Uterus (tissue), 4 donors: ENCODE data around the gene BRD3. TPM values are rescaled to one million over a fixed set of nuclear protein-coding genes. Genes with fewer than 3 reads are reported as not detected.

Source experiments
- DNase-seq, 2 donors: peaks; one replicate each; pipeline ENCODE4 v3.0.0-alpha.2; 2019 to 2020
- H3K27ac ChIP-seq, 2 donors: fragments of 200-600 bp; sonication (generic); 1 replicate in 1 of 2; 2 replicates in 1 of 2; pipeline ENCODE4 v1.5.1; 2016 to 2018
- H3K27me3 ChIP-seq, 2 donors: fragments of 200-600 bp; sonication (generic); one replicate each; pipeline ENCODE4 v1.5.1; 2018 to 2019; ENCODE audit warnings: control low read depth in 1 of 2
- H3K36me3 ChIP-seq, 2 donors: fragments of 200-600 bp; sonication (generic); one replicate each; pipeline ENCODE4 v1.5.1; 2019; ENCODE audit warnings: control low read depth in 1 of 2
- H3K4me1 ChIP-seq, 2 donors: fragments of 200-600 bp; sonication (generic); one replicate each; pipeline ENCODE4 v1.5.1; 2018 to 2019; ENCODE audit warnings: control low read depth in 1 of 2
- H3K4me3 ChIP-seq, 2 donors: fragments of 200-600 bp; sonication (generic); 1 replicate in 1 of 2; 2 replicates in 1 of 2; pipeline ENCODE4 v1.5.1; 2018 to 2019; ENCODE audit warnings: mild to moderate bottlenecking in 1 of 2
- H3K9me3 ChIP-seq, 2 donors: fragments of 200-600 bp; sonication (generic); one replicate each; pipeline ENCODE4 v1.5.1; 2019; ENCODE audit warnings: control low read depth in 1 of 2
- POLR2A ChIP-seq, 2 donors: fragments of 450-650 bp; IDR thresholded peaks; one replicate each; pipeline ENCODE4 v1.6.1; 2016; ENCODE audit warnings: antibody characterized with exemption in 2 of 2, mild to moderate bottlenecking in 1 of 2, moderate library complexity in 1 of 2
- intact Hi-C: fragments of 100-400 bp; cut with DNase I; formaldehyde crosslinking; loops from one replicate; pipeline ENCODE4 v1.15.1; 2023; ENCODE audit warnings: low total_unique reads
- total RNA-seq, 4 donors: library from RNA; depleted of rRNA in 3 of 4; stranded (reverse); fragments of >200 nt in 3 of 4; gene quantifications; one replicate each; pipeline versions ENCODE4 v1.1.0 to v1.2.4, GENCODE V29; 2014 to 2023
- TF ChIP-seq, protein P1 (sequence below), 4 experiments: fragments of 200-600 bp in 2 of 4; fragments of 450-650 bp in 2 of 4; sonication (generic) in 2 of 4; IDR thresholded peaks; one replicate each; pipeline ENCODE4 v1.5.1; 2016 to 2019; ENCODE audit warnings: antibody characterized with exemption in 4 of 4, mild to moderate bottlenecking in 2 of 4, moderate library complexity in 1 of 4
- donor health status: DM: yes; HTN: yes; CAD: no.

Gene BRD3
- total RNA-seq, 4 donors from 2014 or later: 7.2 to 85.0 (median 42.6) TPM

- peaks cover 12 to 37% of the 10 kb centered on the region in 2 donors for H3K4me1 ChIP-seq
- no peaks in the 10 kb centered on the region for H3K9me3 ChIP-seq
- H3K36me3 ChIP-seq: no peaks in the 10 kb centered on the region
- H3K4me3 ChIP-seq: peak overlapping the region; percentile 69 to 76
- DNase-seq: peak in 1 of 2 donors; percentile 17
- no peaks in the 10 kb centered on the region for H3K27me3 ChIP-seq
- H3K27ac ChIP-seq: peak overlapping the region; percentile 82 to 100
- no peak for TF ChIP-seq POLR2A (IDR thresholded peaks at IDR 0.05)
- TF ChIP-seq, protein P1, sequence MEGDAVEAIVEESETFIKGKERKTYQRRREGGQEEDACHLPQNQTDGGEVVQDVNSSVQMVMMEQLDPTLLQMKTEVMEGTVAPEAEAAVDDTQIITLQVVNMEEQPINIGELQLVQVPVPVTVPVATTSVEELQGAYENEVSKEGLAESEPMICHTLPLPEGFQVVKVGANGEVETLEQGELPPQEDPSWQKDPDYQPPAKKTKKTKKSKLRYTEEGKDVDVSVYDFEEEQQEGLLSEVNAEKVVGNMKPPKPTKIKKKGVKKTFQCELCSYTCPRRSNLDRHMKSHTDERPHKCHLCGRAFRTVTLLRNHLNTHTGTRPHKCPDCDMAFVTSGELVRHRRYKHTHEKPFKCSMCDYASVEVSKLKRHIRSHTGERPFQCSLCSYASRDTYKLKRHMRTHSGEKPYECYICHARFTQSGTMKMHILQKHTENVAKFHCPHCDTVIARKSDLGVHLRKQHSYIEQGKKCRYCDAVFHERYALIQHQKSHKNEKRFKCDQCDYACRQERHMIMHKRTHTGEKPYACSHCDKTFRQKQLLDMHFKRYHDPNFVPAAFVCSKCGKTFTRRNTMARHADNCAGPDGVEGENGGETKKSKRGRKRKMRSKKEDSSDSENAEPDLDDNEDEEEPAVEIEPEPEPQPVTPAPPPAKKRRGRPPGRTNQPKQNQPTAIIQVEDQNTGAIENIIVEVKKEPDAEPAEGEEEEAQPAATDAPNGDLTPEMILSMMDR (IDR thresholded peaks at IDR 0.05): no peak
- intact Hi-C loops: no loop called here
Observed at GRCh38 chr9:134065612-134066419, 2.0 kb downstream of the BRD3 start.

DNA sequence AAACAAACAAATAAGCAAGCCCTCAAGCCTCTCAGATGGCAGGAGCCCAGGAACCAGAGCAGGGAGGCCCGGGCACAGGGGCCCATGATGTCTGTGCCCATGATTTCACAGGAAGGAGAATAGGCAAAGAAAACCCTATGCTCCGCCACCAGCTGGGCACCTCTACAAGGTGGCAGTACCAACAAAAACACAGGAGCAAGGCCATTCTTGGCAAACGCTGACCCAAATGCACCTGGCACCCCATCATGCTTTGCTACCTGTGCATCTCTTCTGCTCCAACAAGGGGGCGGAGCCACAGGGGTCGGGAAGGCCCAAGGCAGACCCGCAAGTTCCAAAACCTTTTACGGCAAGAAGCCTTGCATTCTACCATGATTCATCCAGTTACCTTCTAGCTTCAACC is 3.1 kb downstream of the BRD3 start:
- intact Hi-C loops: no loop called here
- peak in 1 of 2 donors; percentile 15 for DNase-seq
- TF ChIP-seq, protein P1 (IDR thresholded peaks at IDR 0.05): no peak
- TF ChIP-seq POLR2A (IDR thresholded peaks at IDR 0.05): no peak
- Histone ChIP-seq H3K27ac (no peak overlapping the region), H3K4me1 (peaks cover 12 to 47% of the 10 kb centered on the region in 2 donors), H3K27me3 (no peaks in the 10 kb centered on the region), H3K36me3 (no peaks in the 10 kb centered on the region), H3K9me3 (no peaks in the 10 kb centered on the region), H3K4me3 (no peak overlapping the region)

GRCh38 chr9:134063571-134064450 is 4.0 kb downstream of the BRD3 start:
- DNase-seq: no peak
- intact Hi-C loops: no loop called here
- no peaks in the 10 kb centered on the region for H3K9me3 ChIP-seq

GRCh38 chr9:134063088-134063570 is 4.7 kb downstream of the BRD3 start:
- Histone ChIP-seq H3K4me1 (peaks cover 12 to 48% of the 10 kb centered on the region in 2 donors), H3K27me3 (no peaks in the 10 kb centered on the region), H3K36me3 (no peaks in the 10 kb centered on the region), H3K4me3 (no peak overlapping the region), H3K27ac (no peak overlapping the region), H3K9me3 (no peaks in the 10 kb centered on the region)
- DNase-seq: no peak
- TF ChIP-seq POLR2A (IDR thresholded peaks at IDR 0.05): no peak
- TF ChIP-seq, protein P1 (IDR thresholded peaks at IDR 0.05): no peak
- intact Hi-C loops: no loop called here

More at GRCh38 chr9:134063571-134064450, 4.0 kb downstream of the BRD3 start:
- Histone ChIP-seq H3K27me3 (no peaks in the 10 kb centered on the region), H3K4me3 (no peak overlapping the region), H3K27ac (no peak overlapping the region), H3K36me3 (no peaks in the 10 kb centered on the region), H3K4me1 (peaks cover 12 to 48% of the 10 kb centered on the region in 2 donors)
- TF ChIP-seq POLR2A (IDR thresholded peaks at IDR 0.05): no peak
- TF ChIP-seq, protein P1 (IDR thresholded peaks at IDR 0.05): no peak
